Measurements from ENCODE around the gene PKIB. TPM values are rescaled to one million over a fixed set of nuclear protein-coding genes. Genes with fewer than 3 reads are reported as not detected.

The PKIB gene
- total and polyA plus RNA-seq, 2 of the 4 experiments (the other 2 are of a cell fraction) = 6.3 to 13.1 TPM

DNA sequence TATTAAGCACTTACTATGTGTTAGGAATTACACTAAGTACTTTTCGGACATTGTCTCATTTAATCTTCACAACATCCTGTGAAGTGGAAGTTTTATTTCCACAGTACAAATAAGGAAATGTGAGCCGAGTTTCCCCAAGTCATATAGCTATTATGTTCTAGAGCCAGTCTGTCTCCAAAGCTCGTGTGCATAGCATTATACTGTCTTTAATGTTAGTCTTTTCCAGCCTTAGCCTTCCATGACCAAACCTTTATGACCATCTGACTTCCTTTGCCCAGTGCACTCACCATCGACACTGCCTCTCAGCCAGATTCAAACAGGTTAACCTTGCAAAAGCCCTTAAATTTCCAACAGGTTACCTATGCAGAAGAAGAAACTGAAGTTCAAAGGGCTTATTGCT is 55.7 kb downstream of the PKIB start:
- WGBS, 2 experiments (ENCODE audit: extremely low coverage in 2 of 2, insufficient read length in 1 of 2) = no CpG with 5 or more reads among the region's 4 CpGs
- H2BK120ac ChIP-seq (ENCODE audit: low read depth, low read length) = no peak overlapping the region
- no peak overlapping the region for H3K18ac ChIP-seq (ENCODE audit: low read depth, low read length)
- no peak overlapping the region for H4K5ac ChIP-seq (ENCODE audit: low read depth, low read length)
- no peaks in the 10 kb centered on the region for H4K20me1 ChIP-seq (ENCODE audit: insufficient read depth, low read length)
- no peak for TF ChIP-seq MAZ (IDR thresholded peaks at IDR 0.05; ENCODE audit: borderline replicate concordance, low read depth, low read length)
- TF ChIP-seq MXI1 (IDR thresholded peaks at IDR 0.05; ENCODE audit: borderline replicate concordance, low read depth, low read length) = no peak
- TF ChIP-seq POLR2A (IDR thresholded peaks at IDR 0.05; ENCODE audit: low read depth, low read length) = no peak
- TF ChIP-seq CHD1 (IDR thresholded peaks at IDR 0.05; ENCODE audit: low read depth, low read length) = no peak
- no peak for TF ChIP-seq BHLHE40 (IDR thresholded peaks at IDR 0.05; ENCODE audit: low read depth, low read length)
- no peak overlapping the region for H3K9ac ChIP-seq (ENCODE audit: low read depth, low read length)
- H2BK15ac ChIP-seq (ENCODE audit: low read depth, low read length) = no peak overlapping the region
- no peaks in the 10 kb centered on the region for H3K36me3 ChIP-seq (ENCODE audit: control insufficient read depth, insufficient read depth, low read length)
- dilution Hi-C loops (cut with HindIII; ENCODE audit: low sequenced_read_pairs, unreplicated experiment) (no loop called here), intact Hi-C loops (cut with micrococcal nuclease) (no loop called here), in situ Hi-C loops (cut with MboI; ENCODE audit: low sequenced_read_pairs) (no loop called here)
- no peak overlapping the region for H3K4me3 ChIP-seq (ENCODE audit: insufficient read depth, low read depth, low read length)
- POLR2A ChIA-PET (ENCODE audit: unreplicated experiment) = no interaction called here
- CTCF ChIA-PET = no interaction called here
- no peaks in the 10 kb centered on the region for H3K4me1 ChIP-seq (ENCODE audit: control insufficient read depth, insufficient read depth, low read length)
- no peak overlapping the region for H2AK9ac ChIP-seq (replicated peaks; ENCODE audit: low read depth, low read length, poor library complexity)
- no peak overlapping the region for H2AK5ac ChIP-seq (ENCODE audit: low read depth, low read length)
- H3K4me2 ChIP-seq (ENCODE audit: low read depth, low read length) = no peak overlapping the region
- H2BK20ac ChIP-seq (ENCODE audit: low read depth, low read length) = no peak overlapping the region
- no peak overlapping the region for H3K14ac ChIP-seq (replicated peaks; ENCODE audit: low read depth, low read length)
- no peak overlapping the region for H3K23ac ChIP-seq (ENCODE audit: low read depth, low read length)
- H2AFZ ChIP-seq (replicated peaks; ENCODE audit: low read length, poor library complexity) = no peak overlapping the region
- H4K8ac ChIP-seq (ENCODE audit: low read depth in 2 of 2, low read length in 2 of 2) = no peak overlapping the region
- ATAC-seq (ENCODE audit: low read depth) = no peak
- H3K27me3 ChIP-seq (ENCODE audit: control insufficient read depth, insufficient read depth, low read length) = no peaks in the 10 kb centered on the region
- H3K4ac ChIP-seq (ENCODE audit: low read depth, low read length) = no peak overlapping the region
- BruUV-seq (replicated peaks) = no TSS peak
- no peak overlapping the region for H4K91ac ChIP-seq (ENCODE audit: insufficient read depth, low read depth, low read length)
- no peaks in the 10 kb centered on the region for H3K79me1 ChIP-seq (ENCODE audit: low read depth in 1 of 2, low read length in 2 of 2)
- no peaks in the 10 kb centered on the region for H3K9me1 ChIP-seq (ENCODE audit: insufficient read depth, low read length)
- no peaks in the 10 kb centered on the region for H3K9me3 ChIP-seq (ENCODE audit: control insufficient read depth, insufficient read depth, low read length)
- DNase-seq = no peak
- H3K56ac ChIP-seq (ENCODE audit: extremely low read depth, insufficient read depth, low read length) = no peak overlapping the region
- no peak overlapping the region for H2BK5ac ChIP-seq (ENCODE audit: low read depth, low read length, poor library complexity, severe bottlenecking)
- no peak overlapping the region for H3K27ac ChIP-seq (ENCODE audit: insufficient read depth, low read length)

Data from IMR-90 (cell line).